GM18867 (cell line): ENCODE results near the gene PDZD2.
"Not testable (repeated sequence)": the region's sequence is repeated elsewhere in the genome, so short reads cannot be mapped to it uniquely, and the experiment has no call there.

Source experiments
- ATAC-seq: cut with Tn5 transposase; IDR thresholded peaks from one replicate; pipeline ENCODE4 v1.9.1; 2021; ENCODE audit warnings: mild to moderate bottlenecking, moderate library complexity; ENCODE audit not compliant: unreplicated experiment

PDZD2 gene

GRCh38 chr5:32115985-32116384 is 477.1 kb downstream of the PDZD2 start:
- ATAC-seq = no peak

GRCh38 chr5:32116574-32117313 is 477.8 kb downstream of the PDZD2 start:
- ATAC-seq = no peak

DNA sequence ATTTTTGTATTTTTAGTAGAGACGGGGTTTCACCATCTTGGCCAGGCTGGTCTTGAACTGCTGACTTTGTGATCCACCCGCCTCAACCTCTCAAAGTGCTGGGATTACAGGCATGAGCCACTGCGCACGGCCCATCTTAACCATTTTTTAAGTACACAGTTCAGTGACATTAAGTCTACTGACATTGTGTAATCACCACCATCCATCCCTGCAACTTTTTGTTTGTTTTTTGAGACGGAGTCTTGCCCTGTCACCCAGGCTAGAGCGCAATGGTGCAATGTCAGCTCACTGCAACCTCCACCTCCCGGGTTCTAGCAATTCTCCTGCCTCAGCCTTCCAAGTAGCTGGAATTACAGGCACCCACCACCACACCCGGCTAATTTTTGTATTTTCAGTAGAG is 480.0 kb downstream of the PDZD2 start:
- ATAC-seq = not testable (repeated sequence)

DNA sequence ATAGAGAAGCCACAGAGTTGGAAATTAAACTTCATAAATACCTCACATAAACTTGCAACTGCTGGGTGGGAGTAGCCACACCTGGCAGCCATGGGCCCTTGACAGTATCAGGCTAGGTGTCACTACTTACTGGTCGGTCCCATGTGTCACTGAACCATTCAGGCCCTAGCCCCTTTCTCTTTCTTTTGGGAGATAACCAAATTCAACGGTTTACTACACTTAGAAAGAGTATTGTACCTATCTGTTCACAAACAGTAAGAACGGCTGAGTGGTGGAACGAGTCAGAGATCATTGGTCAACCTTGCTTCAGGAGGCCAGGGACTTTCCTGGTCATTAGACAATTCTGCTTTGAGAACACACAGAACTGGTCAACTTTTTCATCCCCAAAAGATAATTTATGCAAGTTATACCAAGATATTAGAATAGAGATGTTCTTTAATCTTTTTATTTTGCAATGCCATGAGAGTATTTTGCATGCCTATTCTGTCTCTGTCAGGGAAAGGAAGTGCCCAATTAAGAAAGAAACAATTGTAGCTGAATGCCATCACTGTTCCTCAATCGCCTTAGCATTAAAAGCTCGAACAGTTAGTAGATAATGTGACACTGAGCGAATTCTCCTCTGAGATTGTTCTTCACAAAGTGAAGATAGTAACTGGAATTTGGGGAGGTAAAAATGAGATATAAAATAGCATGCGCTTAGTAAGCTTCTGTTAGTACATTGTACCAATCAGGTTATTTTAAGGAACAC is 484.3 kb downstream of the PDZD2 start:
- ATAC-seq = no peak

- no peak for ATAC-seq
Observed at GRCh38 chr5:32123889-32124676, 485.2 kb downstream of the PDZD2 start.

- no peak for ATAC-seq
Observed at GRCh38 chr5:32126691-32127090, 487.8 kb downstream of the PDZD2 start.

DNA sequence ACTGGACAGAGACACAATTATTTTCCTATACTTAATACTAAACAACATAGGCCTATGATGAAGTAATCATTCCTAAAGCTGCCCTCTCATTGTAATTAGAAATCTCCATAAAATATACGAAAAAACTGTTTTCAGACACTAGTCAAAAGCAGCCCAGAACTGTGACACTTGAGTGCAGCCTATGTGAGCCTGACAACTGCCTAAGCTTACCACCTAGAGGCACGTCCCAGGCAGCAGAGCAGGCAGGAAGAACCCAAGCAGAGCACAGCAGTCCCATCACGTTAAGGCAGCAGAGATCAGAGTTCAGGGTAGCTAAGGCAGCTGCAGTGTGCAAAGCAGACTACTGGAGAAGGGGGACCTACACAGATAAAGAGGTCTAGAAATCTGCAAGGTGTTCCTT is 488.8 kb downstream of the PDZD2 start:
- no peak for ATAC-seq

DNA sequence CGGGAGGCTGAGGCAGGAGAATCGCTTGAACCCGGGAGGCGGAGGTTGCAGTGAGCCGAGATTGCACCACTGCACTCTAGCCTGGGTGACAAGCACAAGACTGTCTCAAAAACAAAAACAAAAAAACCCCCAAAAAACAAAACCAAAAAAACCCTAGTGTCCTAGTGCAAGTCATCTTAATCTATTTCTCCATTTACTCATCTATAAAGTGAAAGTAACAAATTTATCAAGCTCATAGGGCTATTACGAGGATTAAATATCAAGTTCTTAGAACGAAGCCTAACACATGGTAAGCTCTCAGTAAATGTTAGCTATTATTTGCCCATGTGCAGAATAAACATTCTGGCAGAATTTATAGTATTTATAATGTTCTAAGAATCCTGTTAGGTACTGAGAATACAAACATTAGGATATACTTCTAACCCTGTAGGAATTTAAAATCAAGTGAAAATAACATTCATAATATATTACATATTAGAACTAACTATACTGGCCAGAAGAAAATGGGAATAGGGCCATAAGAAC is 490.2 kb downstream of the PDZD2 start:
- peak; percentile 50 for ATAC-seq

GRCh38 chr5:32130865-32131264 is 491.9 kb downstream of the PDZD2 start:
- no peak for ATAC-seq

DNA sequence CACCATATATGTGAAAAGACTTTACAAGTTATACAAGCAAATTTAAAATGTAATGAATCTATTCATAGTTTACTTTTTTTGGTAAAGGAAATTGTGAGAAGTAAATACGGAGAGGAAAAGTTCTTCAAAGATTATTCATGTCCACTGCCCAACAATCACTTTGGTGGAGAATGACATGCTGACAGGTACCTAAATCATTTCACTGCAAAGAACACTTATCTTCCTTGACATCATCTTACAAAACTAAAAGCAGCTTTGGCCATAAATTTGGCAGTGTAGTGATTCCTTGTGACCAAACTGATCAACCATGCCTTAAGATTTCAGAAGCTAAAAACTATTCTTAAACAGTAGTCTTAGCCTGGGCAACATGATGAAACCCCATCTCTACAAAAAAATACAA is 492.7 kb downstream of the PDZD2 start:
- ATAC-seq = no peak

- ATAC-seq = no peak
Observed at GRCh38 chr5:32132757-32133156, 493.8 kb downstream of the PDZD2 start.

GRCh38 chr5:32135086-32135485 is 496.2 kb downstream of the PDZD2 start:
- no peak for ATAC-seq

GRCh38 chr5:32136342-32136741 is 497.4 kb downstream of the PDZD2 start:
- ATAC-seq = no peak

DNA sequence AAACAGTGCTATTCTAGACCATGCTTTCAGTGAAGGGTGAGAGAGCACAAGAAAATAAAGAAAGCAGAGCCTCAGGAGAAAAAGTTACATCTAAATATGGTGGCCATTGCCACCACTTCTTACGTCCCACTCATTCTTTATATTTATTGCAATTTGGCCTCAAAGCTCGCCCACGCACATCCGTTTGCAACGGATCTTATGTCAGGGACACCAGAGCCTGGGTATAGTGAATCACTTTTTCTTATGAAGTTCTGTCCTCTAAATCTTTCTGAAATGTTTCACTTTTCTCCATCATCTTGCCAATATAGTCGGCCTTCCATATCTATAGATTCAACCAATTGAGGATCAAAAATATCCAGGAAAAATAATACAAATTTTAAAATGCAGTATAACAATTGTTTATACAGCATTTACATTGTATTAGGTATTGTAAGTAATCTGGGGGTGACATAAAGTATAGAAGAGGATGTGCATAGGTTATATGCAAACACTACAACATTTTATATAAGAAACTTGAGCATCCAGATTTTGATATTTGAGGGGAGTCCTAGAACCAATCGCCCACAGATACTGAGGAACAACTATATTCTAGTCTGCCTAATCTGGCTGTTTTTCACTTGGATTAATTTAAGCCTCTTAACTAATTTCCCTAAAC is 500.0 kb downstream of the PDZD2 start:
- ATAC-seq = no peak

GRCh38 chr5:32143617-32144377 is 504.9 kb downstream of the PDZD2 start:
- ATAC-seq = no peak

DNA sequence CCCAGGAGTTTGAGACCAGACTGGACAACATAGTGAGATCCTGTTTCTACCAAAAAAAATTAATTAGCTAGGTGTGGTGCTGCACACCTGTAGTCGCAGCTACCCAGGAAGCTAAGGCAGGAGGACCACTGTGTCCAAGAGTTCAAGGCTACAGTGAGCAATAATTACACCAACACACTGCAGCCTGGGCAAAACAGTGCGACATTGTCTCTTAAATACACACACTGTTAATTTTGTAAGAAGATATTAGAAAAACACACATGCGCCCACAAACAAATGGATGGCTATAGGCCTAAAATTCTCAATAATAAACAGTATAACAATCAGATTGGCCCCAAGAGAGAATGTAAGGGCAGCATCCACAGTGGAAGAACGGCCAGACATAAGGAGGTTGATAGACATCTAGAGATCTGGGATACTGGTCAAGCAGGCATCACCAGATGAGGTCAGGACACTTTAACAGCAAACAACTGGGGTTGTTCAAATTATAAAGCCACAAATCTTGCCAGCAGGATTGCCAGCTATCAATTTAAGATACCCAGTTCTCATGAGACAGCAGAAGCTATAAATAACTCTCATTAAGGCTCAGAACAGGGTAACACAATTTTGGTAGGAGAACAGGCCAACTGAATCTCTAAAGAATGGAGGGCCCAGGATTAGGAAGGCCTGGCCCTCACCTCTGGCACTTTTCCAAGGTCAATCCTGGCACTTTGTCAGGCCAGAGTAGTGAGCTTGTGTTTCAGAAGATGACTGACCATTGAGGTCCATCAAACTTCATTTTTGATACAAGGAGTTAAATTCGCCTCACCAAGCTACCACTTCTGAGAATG is 505.7 kb downstream of the PDZD2 start:
- no peak for ATAC-seq

GRCh38 chr5:32145378-32145777 is 506.4 kb downstream of the PDZD2 start:
- no peak for ATAC-seq

DNA sequence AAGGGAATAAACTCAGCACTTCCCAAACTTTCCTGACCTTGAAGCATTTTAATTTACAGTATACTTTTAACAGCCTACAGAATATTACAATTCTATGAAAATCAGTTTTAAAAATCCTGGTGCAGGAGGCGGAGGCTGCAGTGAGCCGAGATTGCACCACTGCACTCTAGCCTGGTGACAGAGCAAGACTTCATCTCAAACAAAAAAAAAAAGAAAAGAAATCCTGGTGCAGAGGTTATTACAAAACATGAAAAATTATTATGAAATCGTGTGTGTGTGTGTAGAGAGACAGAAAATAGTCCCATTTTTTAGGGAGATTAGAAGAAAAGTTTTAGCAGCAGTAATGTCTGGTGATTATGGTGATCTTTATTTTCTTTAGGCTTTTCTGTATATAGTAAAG is 508.3 kb downstream of the PDZD2 start:
- no peak for ATAC-seq

DNA sequence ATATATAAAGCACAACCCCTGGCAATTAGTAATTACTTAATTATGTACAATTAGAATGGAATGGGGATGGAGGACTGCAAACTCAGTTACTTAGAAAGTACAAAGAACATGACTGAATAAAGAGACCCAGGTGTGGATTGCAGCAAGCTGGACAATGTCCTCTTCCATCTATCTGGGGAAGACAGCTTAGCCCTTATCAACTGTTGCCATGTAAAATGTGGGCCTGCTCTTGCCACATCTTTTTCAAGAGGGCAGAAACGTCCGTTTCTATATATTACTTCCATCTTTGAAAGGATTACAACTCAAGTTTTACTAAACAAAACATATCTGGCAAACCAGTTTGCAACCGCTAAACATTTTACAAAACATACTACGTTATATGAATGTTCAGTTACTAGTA is 509.0 kb downstream of the PDZD2 start:
- ATAC-seq = no peak
